Suprapubic skin (tissue), 3 donors: ENCODE data around the gene MAPKAPK3.

Source experiments
- POLR2A ChIP-seq, 2 donors: fragments of 450-650 bp; IDR thresholded peaks; one replicate each; pipeline ENCODE4 v1.6.1; 2017; ENCODE audit warnings: antibody characterized with exemption in 2 of 2, mild to moderate bottlenecking in 2 of 2, moderate library complexity in 2 of 2
- TF ChIP-seq, protein P1 (sequence below), 2 donors: fragments of 200-600 bp in 1 of 2; fragments of 450-650 bp in 1 of 2; sonication (generic) in 1 of 2; IDR thresholded peaks; one replicate each; pipeline ENCODE4 v1.5.1; 2016 to 2019; ENCODE audit warnings: antibody characterized with exemption in 2 of 2, mild to moderate bottlenecking in 1 of 2, moderate library complexity in 1 of 2

DNA sequence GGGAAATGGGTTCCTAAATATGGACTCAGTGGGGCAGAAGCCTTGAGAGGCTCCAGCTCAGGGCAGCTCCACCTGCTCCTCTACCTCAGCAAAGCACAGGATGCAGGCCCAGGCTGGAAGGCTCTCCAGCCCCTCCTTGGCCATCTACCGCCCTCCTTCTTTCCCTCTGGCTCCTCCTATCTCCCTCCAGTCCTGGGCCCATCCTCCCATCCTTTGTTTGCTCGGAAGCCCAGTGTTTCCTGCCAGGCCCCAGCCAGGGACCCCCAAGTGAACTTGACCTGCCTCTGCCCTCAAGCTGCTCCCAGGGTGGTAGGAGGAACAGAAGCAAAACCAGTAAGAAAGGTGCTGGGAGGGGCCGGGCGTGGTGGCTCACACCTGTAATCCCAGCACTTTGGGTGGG is 20.1 kb downstream of the MAPKAPK3 start:
- TF ChIP-seq, protein P1, sequence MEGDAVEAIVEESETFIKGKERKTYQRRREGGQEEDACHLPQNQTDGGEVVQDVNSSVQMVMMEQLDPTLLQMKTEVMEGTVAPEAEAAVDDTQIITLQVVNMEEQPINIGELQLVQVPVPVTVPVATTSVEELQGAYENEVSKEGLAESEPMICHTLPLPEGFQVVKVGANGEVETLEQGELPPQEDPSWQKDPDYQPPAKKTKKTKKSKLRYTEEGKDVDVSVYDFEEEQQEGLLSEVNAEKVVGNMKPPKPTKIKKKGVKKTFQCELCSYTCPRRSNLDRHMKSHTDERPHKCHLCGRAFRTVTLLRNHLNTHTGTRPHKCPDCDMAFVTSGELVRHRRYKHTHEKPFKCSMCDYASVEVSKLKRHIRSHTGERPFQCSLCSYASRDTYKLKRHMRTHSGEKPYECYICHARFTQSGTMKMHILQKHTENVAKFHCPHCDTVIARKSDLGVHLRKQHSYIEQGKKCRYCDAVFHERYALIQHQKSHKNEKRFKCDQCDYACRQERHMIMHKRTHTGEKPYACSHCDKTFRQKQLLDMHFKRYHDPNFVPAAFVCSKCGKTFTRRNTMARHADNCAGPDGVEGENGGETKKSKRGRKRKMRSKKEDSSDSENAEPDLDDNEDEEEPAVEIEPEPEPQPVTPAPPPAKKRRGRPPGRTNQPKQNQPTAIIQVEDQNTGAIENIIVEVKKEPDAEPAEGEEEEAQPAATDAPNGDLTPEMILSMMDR (IDR thresholded peaks at IDR 0.05), result no peak
- no peak for TF ChIP-seq POLR2A (IDR thresholded peaks at IDR 0.05)
